GM23338 (cell line): ENCODE measurements around the gene DSG2. TPM values are rescaled to one million over a fixed set of nuclear protein-coding genes. Genes with fewer than 3 reads are reported as not detected.

Source experiments
- ATAC-seq: fragments of 200-7000 bp; cut with Tn5 transposase; 3 replicates; pipeline ENCODE4 v1.9.1; 2020
- DNase-seq: peaks from one replicate; pipeline ENCODE4 v3.0.0-alpha.2; 2015; ENCODE audit warnings: low spot score
- H2AFZ ChIP-seq: fragments of 200-600 bp; sonication (generic); 2 replicates; pipeline ENCODE4 v1.8.0; 2016; ENCODE audit warnings: antibody characterized with exemption, mild to moderate bottlenecking, moderate library complexity
- H3F3A ChIP-seq: fragments of 200-600 bp; sonication (generic); replicated peaks from 2 replicates; pipeline ENCODE4 v1.8.0; 2017; ENCODE audit warnings: antibody characterized with exemption, mixed run types, low read depth
- H3K27ac ChIP-seq: fragments of 200-600 bp; sonication (generic); 2 replicates; pipeline ENCODE4 v1.6.1; 2016; ENCODE audit warnings: low read depth
- H3K27me3 ChIP-seq: fragments of 200-600 bp; sonication (generic); 2 replicates; pipeline ENCODE4 v1.8.0; 2016; ENCODE audit warnings: mild to moderate bottlenecking, mixed run types, moderate library complexity; ENCODE audit not compliant: insufficient read depth
- H3K36me3 ChIP-seq: fragments of 200-600 bp; sonication (generic); 2 replicates; pipeline ENCODE4 v1.8.0; 2016; ENCODE audit warnings: mild to moderate bottlenecking; ENCODE audit not compliant: insufficient read depth
- H3K4me1 ChIP-seq: fragments of 200-600 bp; sonication (generic); 2 replicates; pipeline ENCODE4 v1.8.0; 2016; ENCODE audit warnings: mild to moderate bottlenecking, moderate library complexity; ENCODE audit not compliant: insufficient read depth
- H3K4me2 ChIP-seq: fragments of 200-600 bp; sonication (generic); 2 replicates; pipeline ENCODE4 v1.7.1; 2017; ENCODE audit warnings: mixed run types
- H3K4me3 ChIP-seq: fragments of 200-600 bp; sonication (generic); 2 replicates; pipeline ENCODE4 v1.6.1; 2016; ENCODE audit warnings: mixed run types
- H3K79me2 ChIP-seq: fragments of 200-600 bp; sonication (generic); replicated peaks from 2 replicates; pipeline ENCODE4 v1.8.0; 2017; ENCODE audit warnings: mild to moderate bottlenecking; ENCODE audit not compliant: insufficient read depth
- H3K9me2 ChIP-seq: fragments of 200-600 bp; sonication (generic); 2 replicates; pipeline ENCODE4 v1.8.0; 2017; ENCODE audit not compliant: insufficient read depth
- H4K20me1 ChIP-seq: fragments of 200-600 bp; sonication (generic); replicated peaks from 2 replicates; pipeline ENCODE4 v1.8.0; 2017; ENCODE audit warnings: mild to moderate bottlenecking; ENCODE audit not compliant: insufficient read depth
- H3K27ac Mint-ChIP-seq: 2 replicates; pipeline ENCODE4 v1.8.0; 2020; ENCODE audit warnings: inconsistent platforms, mild to moderate bottlenecking, moderate library complexity, mixed read lengths
- H3K27me3 Mint-ChIP-seq: 3 replicates; pipeline ENCODE4 v1.8.0; 2022; ENCODE audit warnings: low read depth, mild to moderate bottlenecking, moderate library complexity, mixed read lengths, inconsistent platforms; ENCODE audit not compliant: insufficient read depth, poor library complexity
- H3K36me3 Mint-ChIP-seq: 3 replicates; pipeline ENCODE4 v1.8.0; 2021; ENCODE audit warnings: low read depth, mild to moderate bottlenecking, inconsistent platforms, moderate library complexity, mixed read lengths
- H3K4me1 Mint-ChIP-seq: 3 replicates; pipeline ENCODE4 v1.8.0; 2020; ENCODE audit warnings: mild to moderate bottlenecking, inconsistent platforms, mixed read lengths
- H3K4me3 Mint-ChIP-seq: 3 replicates; pipeline ENCODE4 v1.8.0; 2021; ENCODE audit warnings: moderate library complexity, mild to moderate bottlenecking, inconsistent platforms, mixed read lengths
- H3K9me3 Mint-ChIP-seq: 3 replicates; pipeline ENCODE4 v1.8.0; 2020; ENCODE audit warnings: moderate library complexity, mild to moderate bottlenecking, inconsistent platforms, mixed read lengths
- CREB1 ChIP-seq: fragments of 250-450 bp; sonication (Bioruptor Pico); IDR thresholded peaks from 2 replicates; pipeline ENCODE4 v1.5.0; 2020; ENCODE audit warnings: low read depth, mild to moderate bottlenecking, moderate library complexity
- CTCF ChIP-seq, 2 experiments: fragments of 200-600 bp in 1 of 2; sonication (generic) in 1 of 2; conservative IDR thresholded peaks; 2 replicates each; pipeline versions ENCODE4 v1.5.1 to v1.6.1; 2016 to 2017; ENCODE audit warnings: antibody characterized with exemption in 2 of 2, low read depth in 2 of 2, mild to moderate bottlenecking in 2 of 2, moderate library complexity in 1 of 2
- ETS1 ChIP-seq: IDR thresholded peaks from 2 replicates; pipeline ENCODE4 v1.6.1; 2016; ENCODE audit warnings: antibody characterized with exemption
- EZH2 ChIP-seq: fragments of 200-600 bp; sonication (generic); IDR thresholded peaks from one replicate; pipeline ENCODE4 v1.8.0; 2017; ENCODE audit warnings: antibody characterized with exemption, mild to moderate bottlenecking, low read depth; ENCODE audit not compliant: unreplicated experiment
- EZH2phosphoT487 ChIP-seq: fragments of 200-600 bp; sonication (generic); IDR thresholded peaks from one replicate; pipeline ENCODE4 v1.8.1; 2018; ENCODE audit warnings: antibody characterized with exemption; ENCODE audit not compliant: unreplicated experiment
- JUNB ChIP-seq: IDR thresholded peaks from one replicate; pipeline ENCODE4 v1.6.1; 2016; ENCODE audit warnings: antibody characterized with exemption; ENCODE audit not compliant: unreplicated experiment
- NANOG ChIP-seq: IDR thresholded peaks from 2 replicates; pipeline ENCODE4 v1.6.1; 2016; ENCODE audit warnings: antibody characterized with exemption, borderline replicate concordance
- POLR2AphosphoS5 ChIP-seq: IDR thresholded peaks from 2 replicates; pipeline ENCODE4 v1.6.1; 2016; ENCODE audit warnings: antibody characterized with exemption, low read depth
- REST ChIP-seq: IDR thresholded peaks from one replicate; pipeline ENCODE4 v1.6.1; 2018; ENCODE audit warnings: antibody characterized with exemption; ENCODE audit not compliant: unreplicated experiment
- STAT1 ChIP-seq: IDR thresholded peaks from one replicate; pipeline ENCODE4 v1.6.1; 2016; ENCODE audit warnings: antibody characterized with exemption; ENCODE audit not compliant: unreplicated experiment
- ZNF114 ChIP-seq: fragments of 250-450 bp; sonication (Bioruptor Pico); IDR thresholded peaks from 2 replicates; pipeline ENCODE4 v1.5.0; 2020; ENCODE audit warnings: mild to moderate bottlenecking, moderate library complexity
- ZNF331 ChIP-seq: fragments of 250-450 bp; sonication (Bioruptor Pico); IDR thresholded peaks from 2 replicates; pipeline ENCODE4 v1.5.0; 2020; ENCODE audit warnings: low read depth, mild to moderate bottlenecking, moderate library complexity
- ZNF462 ChIP-seq: fragments of 250-450 bp; sonication (Bioruptor Pico); IDR thresholded peaks from 2 replicates; pipeline ENCODE4 v1.5.0; 2020; ENCODE audit warnings: mild to moderate bottlenecking, moderate library complexity
- polyA plus RNA-seq: library from polyadenylated mRNA; unstranded; fragments of >200 nt; fragmentation: Nextera tagmentation; extraction: Ambion mirVana; gene quantifications from 2 replicates; pipeline ENCODE4 v1.2.1, GENCODE V29; 2016
- total RNA-seq: library from RNA; depleted of rRNA; stranded (reverse); fragments of >200 nt; shearing (Covaris generic); gene quantifications from 2 replicates; pipeline ENCODE4 v1.2.3, GENCODE V29; 2014

The DSG2 gene
- total and polyA plus RNA-seq, 2 experiments from 2014 or later: 44.7 to 144 TPM

GRCh38 chr18:31508781-31509180 is 10.8 kb downstream of the DSG2 start:
- Histone ChIP-seq H2AFZ (no peak overlapping the region), H3K4me3 (no peak overlapping the region), H4K20me1 (peaks cover 40% of the 10 kb centered on the region), H3K4me1 (peaks cover 12% of the 10 kb centered on the region), H3K4me2 (no peak overlapping the region), H3F3A (no peaks in the 10 kb centered on the region), H3K9me2 (no peaks in the 10 kb centered on the region), H3K27ac (no peak overlapping the region), H3K36me3 (no peaks in the 10 kb centered on the region), H3K27me3 (no peaks in the 10 kb centered on the region), H3K79me2 (peaks cover 100% of the 10 kb centered on the region)
- Mint-ChIP-seq H3K9me3 (peaks cover 10% of the 10 kb centered on the region; the same call in 2 of the 3 replicates), H3K27ac (no peak overlapping the region), H3K27me3 (peaks cover 2% of the 10 kb centered on the region), H3K4me1 (peaks cover 21% of the 10 kb centered on the region), H3K4me3 (no peak overlapping the region; the same call in 2 of the 3 replicates), H3K36me3 (peaks cover 16% of the 10 kb centered on the region)
- no peak for TF ChIP-seq ZNF462 (CRISPR knock-in tag)
- no peak for TF ChIP-seq EZH2
- TF ChIP-seq ETS1: no peak
- no peak for TF ChIP-seq STAT1
- no peak for TF ChIP-seq ZNF331
- TF ChIP-seq CTCF (conservative IDR thresholded peaks at IDR 0.05; ENCODE audit: low read depth in 2 of 2): no peak
- TF ChIP-seq CREB1: no peak
- TF ChIP-seq POLR2AphosphoS5: no peak
- TF ChIP-seq REST: no peak
- no peak for TF ChIP-seq EZH2phosphoT487
- TF ChIP-seq NANOG: no peak
- TF ChIP-seq ZNF114: no peak
- TF ChIP-seq JUNB: no peak
- no peak for ATAC-seq
- no peak for DNase-seq
